Neuronal stem cell (in vitro differentiated cells): Measurements from ENCODE around the gene ALDH1A1.

Experiments used
- DNase-seq: peaks from one replicate; pipeline ENCODE4 v3.0.0-alpha.2; 2013; ENCODE audit warnings: low spot score
- H2AFZ ChIP-seq: one replicate; pipeline ENCODE4 v1.6.1; 2013; ENCODE audit warnings: mild to moderate bottlenecking, low read length, inconsistent platforms
- H2AK5ac ChIP-seq: 2 replicates; pipeline ENCODE4 v1.6.1; 2013; ENCODE audit warnings: low read depth, mild to moderate bottlenecking, inconsistent platforms, low read length, moderate library complexity, mixed read lengths
- H2BK120ac ChIP-seq: 2 replicates; pipeline ENCODE4 v1.6.1; 2013; ENCODE audit warnings: low read depth, mild to moderate bottlenecking, inconsistent platforms, low read length, moderate library complexity, mixed read lengths
- H2BK12ac ChIP-seq: one replicate; pipeline ENCODE4 v1.6.1; 2013; ENCODE audit warnings: low read length, inconsistent platforms
- H2BK15ac ChIP-seq: 2 replicates; pipeline ENCODE4 v1.6.1; 2013; ENCODE audit warnings: mild to moderate bottlenecking, low read length, inconsistent platforms, mixed read lengths
- H2BK5ac ChIP-seq: one replicate; pipeline ENCODE4 v1.6.1; 2013; ENCODE audit warnings: inconsistent platforms, mild to moderate bottlenecking, low read length, moderate library complexity
- H3K14ac ChIP-seq: one replicate; pipeline ENCODE4 v1.6.1; 2013; ENCODE audit warnings: low read length, inconsistent platforms
- H3K18ac ChIP-seq: 2 replicates; pipeline ENCODE4 v1.6.1; 2013; ENCODE audit warnings: low read length, inconsistent platforms
- H3K23ac ChIP-seq: 2 replicates; pipeline ENCODE4 v1.6.1; 2013; ENCODE audit warnings: low read depth, mild to moderate bottlenecking, mixed read lengths, low read length, inconsistent platforms; ENCODE audit not compliant: poor library complexity
- H3K27ac ChIP-seq: replicated peaks from 3 replicates; pipeline ENCODE4 v1.5.1; 2013; ENCODE audit warnings: low read length, inconsistent platforms
- H3K27me3 ChIP-seq, 3 experiments: 2 replicates each; pipeline ENCODE4 v1.6.1; 2013; ENCODE audit warnings: low read length in 3 of 3, mild to moderate bottlenecking in 2 of 3, inconsistent platforms in 1 of 3, low read depth in 1 of 3, mixed read lengths in 1 of 3, moderate library complexity in 1 of 3; ENCODE audit not compliant: control insufficient read depth in 3 of 3, insufficient read depth in 3 of 3
- H3K36me3 ChIP-seq, 2 donors: replicated peaks in 1 of 2; 2 replicates each; pipeline ENCODE4 v1.6.1; 2013; ENCODE audit warnings: low read length in 2 of 2; ENCODE audit not compliant: control insufficient read depth in 2 of 2, insufficient read depth in 2 of 2
- H3K4ac ChIP-seq: 2 replicates; pipeline ENCODE4 v1.6.1; 2013; ENCODE audit warnings: inconsistent platforms, mild to moderate bottlenecking, low read length, moderate library complexity
- H3K4me1 ChIP-seq, 2 donors: 1 replicate in 1 of 2; 2 replicates in 1 of 2; pipeline ENCODE4 v1.6.1; 2013; ENCODE audit warnings: low read length in 2 of 2, low read depth in 1 of 2; ENCODE audit not compliant: control insufficient read depth in 2 of 2, insufficient read depth in 1 of 2
- H3K4me2 ChIP-seq: one replicate; pipeline ENCODE4 v1.6.1; 2013; ENCODE audit warnings: mild to moderate bottlenecking, low read length, inconsistent platforms; ENCODE audit not compliant: insufficient read depth, poor library complexity, severe bottlenecking
- H3K4me3 ChIP-seq, 2 donors: 2 replicates each; pipeline ENCODE4 v1.5.1; 2013; ENCODE audit warnings: low read length in 2 of 2, mild to moderate bottlenecking in 2 of 2, inconsistent platforms in 1 of 2, moderate library complexity in 1 of 2
- H3K79me1 ChIP-seq: one replicate; pipeline ENCODE4 v1.6.1; 2013; ENCODE audit warnings: low read depth, mild to moderate bottlenecking, inconsistent platforms, low read length, moderate library complexity
- H3K9ac ChIP-seq: one replicate; pipeline ENCODE4 v1.6.1; 2013; ENCODE audit warnings: mild to moderate bottlenecking, low read depth, low read length, inconsistent platforms; ENCODE audit not compliant: poor library complexity
- H3K9me3 ChIP-seq, 2 donors: replicated peaks in 1 of 2; 2 replicates each; pipeline versions ENCODE3 to v1.6.1; 2013; ENCODE audit warnings: low read length in 2 of 2, mild to moderate bottlenecking in 2 of 2, inconsistent platforms in 1 of 2, low read depth in 1 of 2, mixed read lengths in 1 of 2, moderate library complexity in 1 of 2; ENCODE audit not compliant: control insufficient read depth in 2 of 2, insufficient read depth in 1 of 2
- H4K8ac ChIP-seq: one replicate; pipeline ENCODE4 v1.6.1; 2013; ENCODE audit warnings: low read depth, mild to moderate bottlenecking, inconsistent platforms, low read length, moderate library complexity
- H4K91ac ChIP-seq: one replicate; pipeline ENCODE4 v1.6.1; 2013; ENCODE audit warnings: low read length, low read depth, mild to moderate bottlenecking, inconsistent platforms; ENCODE audit not compliant: poor library complexity
- WGBS, 2 donors: extraction: QIAGEN DNeasy Blood & Tissue Kit; methylation state at CpG; one replicate each; pipeline ENCODE4 v1.1.7; 2013; ENCODE audit warnings: missing lambda C conversion rate in 2 of 2, mixed read lengths in 1 of 2; ENCODE audit not compliant: insufficient read length in 2 of 2, insufficient replicate concordance in 1 of 2; ENCODE audit errors: extremely low coverage in 2 of 2; 5-methylcytosine and 5-hydroxymethylcytosine counted together

The ALDH1A1 gene

GRCh38 chr9:72971411-72971810, 18.6 kb upstream of the ALDH1A1 start:
- Histone ChIP-seq H2BK15ac (no peak overlapping the region), H2BK120ac (no peak overlapping the region), H3K4me2 (no peak overlapping the region), H3K14ac (no peak overlapping the region), H3K4me3 (no peak overlapping the region), H3K4me1 (no peaks in the 10 kb centered on the region), H3K79me1 (peaks cover 2% of the 10 kb centered on the region), H2BK12ac (no peak overlapping the region), H4K8ac (no peak overlapping the region), H2BK5ac (no peak overlapping the region), H4K91ac (no peak overlapping the region), H2AK5ac (no peak overlapping the region), H3K36me3 (no peaks in the 10 kb centered on the region), H2AFZ (no peak overlapping the region), H3K4ac (no peak overlapping the region), H3K9me3 (no peaks in the 10 kb centered on the region), H3K18ac (no peak overlapping the region), H3K27ac (no peak overlapping the region), H3K23ac (no peak overlapping the region), H3K9ac (no peak overlapping the region), H3K27me3 (no peaks in the 10 kb centered on the region)
- DNase-seq, result no peak
- WGBS, 2 donors, result no CpG with 5 or more reads among the region's 2 CpGs

- Histone ChIP-seq H3K9me3 (no peaks in the 10 kb centered on the region), H3K4ac (no peak overlapping the region), H2BK5ac (no peak overlapping the region), H2BK15ac (no peak overlapping the region), H2AK5ac (no peak overlapping the region), H3K79me1 (no peaks in the 10 kb centered on the region), H3K27me3 (no peaks in the 10 kb centered on the region), H3K4me1 (no peaks in the 10 kb centered on the region), H3K14ac (no peak overlapping the region), H3K4me3 (no peak overlapping the region), H2BK120ac (no peak overlapping the region), H4K8ac (no peak overlapping the region), H2BK12ac (no peak overlapping the region), H3K4me2 (no peak overlapping the region), H2AFZ (no peak overlapping the region), H3K18ac (no peak overlapping the region), H3K27ac (no peak overlapping the region), H4K91ac (no peak overlapping the region), H3K36me3 (no peaks in the 10 kb centered on the region), H3K23ac (no peak overlapping the region), H3K9ac (no peak overlapping the region)
- no CpG with 5 or more reads among the region's 4 CpGs for WGBS, 2 donors
- no peak for DNase-seq
Observed at GRCh38 chr9:72960446-72960845, 7.6 kb upstream of the ALDH1A1 start.

GRCh38 chr9:72958485-72959281, 5.8 kb upstream of the ALDH1A1 start:
- no peak overlapping the region for H4K91ac ChIP-seq
- H3K23ac ChIP-seq, result no peak overlapping the region
- WGBS, 2 donors, result no CpG with 5 or more reads among the region's 5 CpGs
- no peak for DNase-seq
- H3K4ac ChIP-seq, result no peak overlapping the region
- no peak overlapping the region for H2BK5ac ChIP-seq
- H3K27me3 ChIP-seq, result no peaks in the 10 kb centered on the region
- H3K4me1 ChIP-seq, result no peaks in the 10 kb centered on the region
- H2AFZ ChIP-seq, result no peak overlapping the region
- no peak overlapping the region for H2BK12ac ChIP-seq
- peak overlapping the region; percentile 36 for H3K18ac ChIP-seq
- H3K9ac ChIP-seq, result no peak overlapping the region
- no peak overlapping the region for H3K4me3 ChIP-seq
- H3K4me2 ChIP-seq, result no peak overlapping the region
- no peak overlapping the region for H4K8ac ChIP-seq
- no peak overlapping the region for H3K27ac ChIP-seq
- H2AK5ac ChIP-seq, result no peak overlapping the region
- no peaks in the 10 kb centered on the region for H3K36me3 ChIP-seq
- no peak overlapping the region for H3K14ac ChIP-seq
- no peak overlapping the region for H2BK15ac ChIP-seq
- no peaks in the 10 kb centered on the region for H3K79me1 ChIP-seq
- H3K9me3 ChIP-seq, result no peaks in the 10 kb centered on the region
- no peak overlapping the region for H2BK120ac ChIP-seq

- Histone ChIP-seq H4K91ac (no peak overlapping the region), H3K27me3 (no peaks in the 10 kb centered on the region), H3K36me3 (no peaks in the 10 kb centered on the region), H2BK5ac (no peak overlapping the region), H3K4me3 (no peak overlapping the region), H2AFZ (no peak overlapping the region), H2BK12ac (no peak overlapping the region), H3K23ac (no peak overlapping the region), H2BK120ac (no peak overlapping the region), H3K4me1 (no peaks in the 10 kb centered on the region), H3K14ac (no peak overlapping the region), H3K4ac (no peak overlapping the region), H2AK5ac (no peak overlapping the region), H3K18ac (no peak overlapping the region), H3K27ac (no peak overlapping the region), H3K9ac (no peak overlapping the region), H3K9me3 (no peaks in the 10 kb centered on the region), H3K79me1 (no peaks in the 10 kb centered on the region), H3K4me2 (no peak overlapping the region), H2BK15ac (no peak overlapping the region), H4K8ac (no peak overlapping the region)
- DNase-seq, result no peak
- WGBS, 2 donors, result no CpG with 5 or more reads among the region's 1 CpG
Observed at GRCh38 chr9:72955571-72955970, 2.7 kb upstream of the ALDH1A1 start.
